ENCODE measurements around the gene RHNO1.
A peak's percentile ranks its signal among the peaks of the same experiment; 100 is the strongest.

Gene RHNO1

GRCh38 chr12:2845280-2845679 lies 31.7 kb upstream of the RHNO1 start:
- ChIA-PET POLR2A (interaction anchor here (0.5 to 1.5 kb wide), 4 partner anchors 9 to 111 kb away, joined by 3 to 7 read pairs (median 4); partner anchors contain the start of gene TEX52), CTCF (interaction anchor here (0.6 to 3.3 kb wide), 16 partner anchors 9 to 219 kb away, joined by 3 to 20 read pairs (median 4); partner anchors contain the start of genes NRIP2 and TEX52)
- Histone ChIP-seq H3K4me3 (ENCODE audit: low read depth, low read length) (no peak overlapping the region), H3K36me3 (ENCODE audit: control insufficient read depth in 2 of 2, insufficient read depth in 1 of 2, low read length in 2 of 2) (peaks cover 0 to 5% of the 10 kb centered on the region in 2 experiments; a peak in 2 of 3 replicates), H3K27ac (ENCODE audit: extremely low read depth, low read depth, low read length) (no peak overlapping the region), H3K4me1 (ENCODE audit: control insufficient read depth, insufficient read depth, low read length) (no peaks in the 10 kb centered on the region), H3K9me3 (ENCODE audit: control insufficient read depth, insufficient read depth, low read depth, low read length) (no peaks in the 10 kb centered on the region)
- TF ChIP-seq ZBTB7A (tag by site-specific recombination; IDR thresholded peaks at IDR 0.05; ENCODE audit: low read depth) (no peak), ZNF174 (tag by site-specific recombination; IDR thresholded peaks at IDR 0.05) (no peak), ZNF626 (tag by site-specific recombination; IDR thresholded peaks at IDR 0.05) (no peak), ZBTB49 (tag by site-specific recombination; IDR thresholded peaks at IDR 0.05; ENCODE audit: low read depth) (no peak), KLF7 (tag by site-specific recombination; IDR thresholded peaks at IDR 0.05; ENCODE audit: borderline replicate concordance) (no peak), GLIS1 (tag by site-specific recombination; IDR thresholded peaks at IDR 0.05) (peak; percentile 72), ZNF792 (tag by site-specific recombination; IDR thresholded peaks at IDR 0.05) (no peak), PATZ1 (tag by site-specific recombination; IDR thresholded peaks at IDR 0.05) (0 out of 2 replicates have a peak, but pooled peaks have one; percentile 8), ZNF280D (tag by site-specific recombination; IDR thresholded peaks at IDR 0.05) (no peak), ZNF292 (tag by site-specific recombination; IDR thresholded peaks at IDR 0.05; ENCODE audit: borderline replicate concordance, low read depth) (no peak), ZNF660 (tag by site-specific recombination; IDR thresholded peaks at IDR 0.05) (no peak), ZNF530 (tag by site-specific recombination; IDR thresholded peaks at IDR 0.05; ENCODE audit: low read depth) (no peak), ZIC2 (tag by site-specific recombination; IDR thresholded peaks at IDR 0.05) (peak; percentile 65), OSR2 (tag by site-specific recombination; IDR thresholded peaks at IDR 0.05) (no peak), SETDB1 (IDR thresholded peaks at IDR 0.05; ENCODE audit: insufficient read length, low read length) (no peak), ZNF184 (tag by site-specific recombination; IDR thresholded peaks at IDR 0.05) (no peak), ZBTB21 (tag by site-specific recombination; IDR thresholded peaks at IDR 0.05) (no peak)

- H3K4me1 ChIP-seq (ENCODE audit: control insufficient read depth, insufficient read depth, low read length): no peaks in the 10 kb centered on the region
- H3K36me3 ChIP-seq (ENCODE audit: control insufficient read depth in 2 of 2, insufficient read depth in 1 of 2, low read length in 2 of 2): peaks cover 0 to 2% of the 10 kb centered on the region in 2 experiments; a peak in 2 of 3 replicates
- no peaks in the 10 kb centered on the region for H3K9me3 ChIP-seq (ENCODE audit: control insufficient read depth, insufficient read depth, low read depth, low read length)
- no peak overlapping the region for H3K4me3 ChIP-seq (ENCODE audit: low read depth, low read length)
- no peak overlapping the region for H3K27ac ChIP-seq (ENCODE audit: extremely low read depth, low read depth, low read length)
- ChIA-PET POLR2A (no interaction called here), CTCF (interaction anchor here (0.7 to 1.4 kb wide), 4 partner anchors 9 to 459 kb away, joined by 3 to 10 read pairs (median 4); no protein-coding TSS in a partner anchor)
- TF ChIP-seq PBX3 (CRISPR knock-in tag; IDR thresholded peaks at IDR 0.05) (no peak), ZBTB11 (tag by site-specific recombination; conservative IDR thresholded peaks at IDR 0.05; ENCODE audit: low read depth) (no peak), KLF7 (tag by site-specific recombination; IDR thresholded peaks at IDR 0.05; ENCODE audit: borderline replicate concordance) (no peak), EGR2 (tag by site-specific recombination; IDR thresholded peaks at IDR 0.05; ENCODE audit: low read depth) (no peak), ZNF660 (tag by site-specific recombination; IDR thresholded peaks at IDR 0.05) (no peak), ZBTB26 (tag by site-specific recombination; optimal IDR thresholded peaks at IDR 0.05) (no peak)
These were observed 25.1 kb upstream of the RHNO1 start for GRCh38 chr12:2851931-2852330.

Measured in HEK293 (cell line).